NCI-H146 (cell line): Measurements from ENCODE around the gene PAFAH1B1.
A peak's percentile ranks its signal among the peaks of the same experiment; 100 is the strongest.
"Not testable (repeated sequence)": the region's sequence is repeated elsewhere in the genome, so short reads cannot be mapped to it uniquely, and the experiment has no call there.

Experiments used
- DNase-seq: peaks from one replicate; lab custom pipeline; 2025; lab: John Stamatoyannopoulos, UW

PAFAH1B1 gene

DNA sequence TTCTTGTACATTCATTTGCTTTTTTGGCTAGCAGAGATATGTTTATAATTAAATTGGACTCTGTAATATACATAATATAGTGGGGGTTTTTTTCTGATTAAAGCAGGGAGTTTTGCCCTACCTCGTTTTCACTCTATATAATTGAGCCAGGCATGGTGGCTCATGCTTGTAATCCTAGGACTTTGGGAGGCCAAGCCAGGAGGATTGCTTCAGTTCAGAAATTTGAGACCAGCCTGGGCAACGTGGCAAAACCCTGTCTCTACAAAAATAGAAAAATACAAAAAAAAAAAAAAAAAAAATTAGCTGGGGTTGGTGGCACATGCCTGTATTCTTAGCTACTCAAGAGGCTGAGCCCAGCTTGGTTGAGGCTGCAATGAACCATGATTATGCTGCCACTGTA, 42.2 kb downstream of the PAFAH1B1 start:
- no peak for DNase-seq

DNA sequence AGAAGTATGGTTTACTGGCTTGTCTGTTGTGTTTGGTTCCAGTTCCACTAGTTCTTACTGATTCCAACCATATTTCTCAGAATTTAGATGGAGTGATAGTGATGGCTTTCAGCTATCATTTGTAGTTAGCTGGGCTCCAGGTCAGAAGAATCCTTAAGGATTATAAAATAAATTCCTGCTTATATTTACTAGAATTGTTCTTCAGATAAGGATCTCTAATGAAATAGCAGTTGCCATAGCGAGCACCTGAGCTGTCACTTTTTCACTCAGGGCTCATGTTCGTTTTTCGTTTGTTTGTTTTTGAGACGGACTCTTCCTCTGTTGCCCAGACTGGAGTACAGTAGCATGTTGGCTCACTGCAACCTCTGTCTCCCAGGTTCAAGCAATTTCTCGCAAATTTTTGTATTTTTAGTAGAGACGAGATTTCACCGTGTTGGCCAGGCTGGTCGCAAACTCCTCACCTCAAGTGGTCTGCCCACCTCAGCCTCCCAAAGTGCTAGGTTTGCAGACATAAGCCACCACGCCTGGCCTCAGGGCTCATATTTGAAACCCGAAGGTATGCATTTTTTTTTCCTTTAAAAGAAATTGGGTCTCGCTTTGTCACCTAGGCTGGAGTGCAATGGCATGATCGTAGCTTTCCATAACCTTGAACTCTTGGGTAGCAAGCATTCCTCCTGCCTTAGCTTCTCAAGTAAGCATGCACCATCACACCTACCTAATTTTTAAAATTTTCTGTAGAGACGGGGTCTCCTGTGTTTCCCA, 42.9 kb downstream of the PAFAH1B1 start:
- no peak for DNase-seq

DNA sequence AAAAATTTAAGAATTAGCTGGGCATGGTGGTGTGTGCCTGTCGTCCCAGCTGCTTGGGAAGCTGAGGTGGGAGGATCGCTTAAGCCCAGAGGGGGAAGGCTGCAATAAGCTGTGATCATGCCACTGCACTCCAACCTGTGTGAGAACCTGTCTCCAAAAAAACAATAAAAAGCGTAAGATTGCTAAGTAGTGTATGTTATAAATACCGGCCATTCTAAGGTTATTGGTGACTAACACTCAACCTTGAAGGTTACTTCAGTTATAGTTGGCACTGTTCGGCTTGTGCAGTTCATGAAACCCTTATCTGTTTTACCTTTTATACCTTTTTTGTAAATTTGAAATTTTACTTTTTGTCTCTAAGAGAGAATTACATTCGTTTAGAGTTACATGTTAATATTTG, 44.0 kb downstream of the PAFAH1B1 start:
- no peak for DNase-seq

DNA sequence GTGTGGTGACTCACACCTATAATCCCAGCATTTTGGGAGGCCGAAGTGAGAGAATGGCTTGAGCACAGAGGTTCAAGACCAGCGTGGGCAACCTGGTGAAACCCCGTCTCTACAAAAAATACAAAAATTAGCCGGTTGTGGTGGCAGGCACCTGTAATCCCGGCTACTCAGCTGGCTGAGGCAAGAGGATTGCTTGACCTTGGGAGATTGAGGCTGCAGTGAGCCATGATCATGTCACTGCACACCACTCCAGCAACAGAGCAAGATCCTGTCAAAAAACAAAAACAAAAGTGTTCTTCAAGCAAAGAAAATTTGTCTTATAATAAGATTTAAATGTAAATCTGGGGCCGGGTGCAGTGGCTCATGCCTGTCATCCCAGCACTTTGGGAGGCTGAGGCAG, 51.5 kb downstream of the PAFAH1B1 start:
- no peak for DNase-seq

DNA sequence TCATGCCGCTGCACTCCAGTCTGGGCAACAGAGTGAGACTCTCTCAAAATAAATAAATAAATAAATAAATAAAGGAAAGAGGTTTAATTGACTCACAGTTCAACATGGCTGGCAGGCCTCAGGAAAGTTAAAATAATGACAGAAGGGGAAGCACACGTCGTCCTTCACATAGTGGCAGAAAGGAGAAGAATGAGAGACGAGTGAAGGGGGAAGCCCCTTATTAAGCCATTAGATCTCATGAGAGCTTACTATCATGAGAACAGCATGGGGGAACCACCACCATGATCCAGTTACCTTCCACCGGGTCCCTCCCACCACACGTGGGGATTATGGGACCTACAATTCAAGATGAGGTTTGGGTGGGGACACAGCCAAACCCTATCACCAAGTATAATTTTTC, 54.5 kb downstream of the PAFAH1B1 start:
- no peak for DNase-seq

DNA sequence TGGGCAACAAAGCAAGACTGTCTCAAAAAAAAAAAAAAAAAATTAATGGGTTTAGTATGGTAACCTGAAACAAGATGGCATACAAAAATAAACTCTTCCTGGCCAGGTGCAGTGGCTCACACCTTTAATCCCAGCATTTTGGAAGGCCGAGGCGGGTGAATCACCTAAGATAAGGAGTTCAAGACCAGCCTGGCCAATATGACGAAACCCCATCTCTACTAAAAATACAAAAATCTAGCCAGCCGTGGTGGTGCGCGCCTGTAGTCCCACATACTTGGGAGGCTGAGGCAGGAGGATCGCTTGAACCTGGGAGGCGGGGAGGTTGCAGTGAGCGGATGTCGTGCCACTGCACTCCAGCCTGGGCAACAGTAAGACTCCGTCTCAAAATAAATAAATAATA, 55.7 kb downstream of the PAFAH1B1 start:
- no peak for DNase-seq

DNA sequence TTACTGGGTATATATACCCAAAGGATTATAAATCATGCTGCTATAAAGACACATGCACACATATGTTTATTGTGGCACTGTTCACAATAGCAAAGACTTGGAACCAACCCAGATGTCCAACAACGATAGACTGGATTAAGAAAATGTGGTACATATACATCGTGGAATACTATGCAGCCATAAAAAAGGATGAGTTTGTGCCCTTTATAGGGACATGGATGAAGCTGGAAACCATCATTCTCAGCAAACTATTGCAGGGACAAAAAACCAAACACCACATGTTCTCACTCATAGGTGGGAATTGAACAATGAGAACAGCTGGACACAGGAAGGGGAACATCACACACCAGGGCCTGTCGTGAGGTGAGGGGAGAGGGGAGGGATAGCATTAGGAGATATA, 59.5 kb downstream of the PAFAH1B1 start:
- DNase-seq, result not testable (repeated sequence)

DNA sequence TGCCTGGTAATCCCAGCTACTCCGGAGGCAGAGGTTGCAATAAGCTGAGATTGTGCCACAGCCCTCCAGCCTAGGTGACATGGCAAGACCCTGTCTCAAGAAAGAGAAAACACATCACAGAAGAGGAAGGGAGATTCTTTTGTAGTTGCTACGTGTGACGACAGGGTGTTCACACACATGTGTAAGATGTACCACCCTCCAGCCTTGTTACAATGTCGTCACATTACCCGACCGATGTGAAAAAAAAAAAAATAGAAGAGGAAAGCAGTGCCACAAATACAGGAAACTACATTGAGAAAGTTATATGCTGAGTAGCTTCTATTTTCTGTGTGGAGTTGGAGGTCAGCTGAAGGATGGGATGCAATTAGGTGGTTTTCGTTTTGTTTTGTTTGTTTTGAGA, 62.1 kb downstream of the PAFAH1B1 start:
- DNase-seq, result no peak

DNA sequence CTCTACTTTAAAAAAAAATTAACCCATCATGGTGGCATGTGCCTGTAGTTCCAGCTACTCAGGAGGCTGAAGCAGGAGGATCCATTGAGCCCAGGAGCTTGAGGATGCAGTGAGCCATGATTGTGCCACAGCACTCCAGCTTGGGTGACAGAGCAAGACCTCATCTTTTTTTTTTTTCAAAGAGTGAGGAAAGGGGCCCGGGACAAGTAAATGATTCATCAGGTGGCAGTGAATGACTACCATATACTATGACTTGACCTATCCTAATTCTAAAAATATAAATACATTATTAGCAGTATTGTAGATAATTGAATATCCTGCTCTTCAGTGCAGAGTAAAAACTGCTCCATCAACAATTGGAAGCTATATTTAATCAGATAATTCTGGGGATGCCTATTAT, 62.8 kb downstream of the PAFAH1B1 start:
- no peak for DNase-seq

DNA sequence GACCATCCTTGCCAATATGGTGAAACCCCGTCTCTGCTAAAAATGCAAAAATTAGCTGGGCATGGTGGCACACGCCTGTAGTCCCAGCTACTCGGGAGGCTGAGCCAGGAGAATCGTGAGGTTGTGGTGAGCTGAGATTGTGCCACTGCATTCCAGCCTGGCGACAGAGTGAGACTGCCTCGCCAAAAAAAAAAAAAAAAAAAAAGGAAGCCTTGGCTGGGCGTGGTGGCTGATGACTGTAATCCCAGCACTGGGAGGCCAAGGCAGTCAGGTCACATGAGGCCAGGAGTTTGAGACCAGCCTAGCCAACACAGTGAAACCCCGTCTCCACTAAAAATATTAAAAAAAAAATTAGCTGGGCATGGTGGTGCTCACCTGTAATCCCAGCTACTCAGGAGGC, 65.9 kb downstream of the PAFAH1B1 start:
- not testable (repeated sequence) for DNase-seq

DNA sequence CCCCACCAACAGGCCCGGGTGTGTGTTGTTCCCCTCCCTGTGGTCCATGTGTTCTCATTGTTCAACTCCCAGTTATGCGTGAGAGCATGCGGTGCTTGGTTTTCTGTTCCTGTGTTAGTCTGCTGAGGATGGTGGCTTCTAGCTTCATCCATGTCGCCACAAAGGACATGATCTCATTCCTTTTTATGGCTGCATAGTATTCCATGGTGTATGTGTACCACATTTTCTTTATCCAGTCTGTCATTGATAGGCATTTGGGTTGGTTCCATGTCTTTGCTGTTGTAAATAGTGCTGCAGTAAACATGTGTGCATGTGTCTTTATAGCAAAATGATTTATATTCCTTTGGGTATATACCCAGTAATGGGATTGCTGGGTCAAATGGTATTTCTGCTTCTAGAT, 67.0 kb downstream of the PAFAH1B1 start:
- DNase-seq, result not testable (repeated sequence)

DNA sequence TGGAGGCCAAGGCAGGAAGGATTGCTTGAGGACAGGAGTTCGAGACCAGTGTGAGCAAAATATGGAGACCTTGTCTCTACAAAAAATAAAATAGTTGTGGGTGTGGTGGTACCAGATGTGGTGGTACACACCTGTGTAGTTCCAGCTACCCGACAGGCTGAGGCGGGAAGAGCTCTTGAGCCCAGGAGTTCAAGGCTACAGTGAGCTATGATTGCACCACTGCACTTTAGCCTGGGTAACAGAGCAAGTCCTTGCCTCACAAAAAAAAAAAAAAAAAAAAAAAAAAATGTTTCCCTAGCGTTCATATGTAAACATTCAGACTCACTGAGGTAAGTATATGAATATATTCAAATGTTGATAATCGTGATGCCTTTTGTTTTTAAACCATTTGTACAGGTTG, 78.6 kb downstream of the PAFAH1B1 start:
- DNase-seq, result no peak

DNA sequence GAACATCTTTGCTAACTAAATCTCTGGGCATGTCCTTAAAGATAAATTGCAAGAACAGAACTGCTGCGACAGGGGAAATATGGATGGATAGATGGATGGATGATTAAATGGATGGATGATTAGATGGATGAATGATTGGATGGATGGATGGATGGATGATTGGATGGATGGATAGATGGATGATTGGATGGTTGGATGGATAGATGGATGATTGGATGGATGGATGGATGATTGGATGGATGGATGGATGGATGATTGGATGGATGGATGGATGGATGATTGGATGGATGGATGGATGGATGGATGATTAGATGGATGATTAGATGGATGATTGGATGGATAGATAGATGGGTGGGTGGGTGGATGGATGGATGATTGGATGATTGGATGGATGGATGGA, 85.8 kb downstream of the PAFAH1B1 start:
- not testable (repeated sequence) for DNase-seq

DNA sequence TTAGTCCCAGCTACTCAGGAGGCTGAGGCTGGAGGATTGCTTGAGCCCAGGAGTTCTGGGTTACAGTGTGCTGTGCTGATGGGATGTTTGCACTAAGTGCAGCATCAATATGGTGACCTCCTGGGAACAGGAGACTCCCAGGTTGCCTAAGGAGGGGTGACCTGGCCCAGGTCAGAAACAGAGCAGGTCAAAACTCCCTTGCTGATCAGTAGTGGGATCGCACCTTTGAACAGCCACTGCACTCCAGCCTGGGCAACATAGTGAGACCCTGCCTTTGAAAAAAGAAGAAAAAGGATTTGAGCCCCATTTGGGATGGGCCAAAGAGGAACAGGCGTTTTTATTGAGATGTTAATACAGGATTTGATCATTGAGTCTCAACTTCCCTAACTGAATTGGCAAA, 87.5 kb downstream of the PAFAH1B1 start:
- no peak for DNase-seq

DNA sequence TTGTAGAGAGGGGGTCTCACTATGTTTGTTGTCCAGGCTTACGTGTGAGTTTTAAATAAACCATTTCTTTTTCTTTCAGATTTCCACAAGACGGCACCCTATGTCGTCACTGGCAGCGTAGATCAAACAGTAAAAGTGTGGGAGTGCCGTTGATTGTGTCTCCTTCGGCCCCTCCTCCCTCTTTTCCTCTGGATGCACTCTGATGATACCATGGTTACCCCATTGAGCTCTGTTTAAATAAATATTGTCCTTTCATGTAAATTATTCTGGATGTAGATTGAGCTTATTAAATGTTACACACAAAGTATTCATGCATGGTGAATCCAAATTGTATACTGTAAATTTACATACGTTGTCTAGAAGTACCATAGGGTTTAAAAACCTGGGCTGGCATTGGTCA, 88.2 kb downstream of the PAFAH1B1 start:
- DNase-seq, result no peak

DNA sequence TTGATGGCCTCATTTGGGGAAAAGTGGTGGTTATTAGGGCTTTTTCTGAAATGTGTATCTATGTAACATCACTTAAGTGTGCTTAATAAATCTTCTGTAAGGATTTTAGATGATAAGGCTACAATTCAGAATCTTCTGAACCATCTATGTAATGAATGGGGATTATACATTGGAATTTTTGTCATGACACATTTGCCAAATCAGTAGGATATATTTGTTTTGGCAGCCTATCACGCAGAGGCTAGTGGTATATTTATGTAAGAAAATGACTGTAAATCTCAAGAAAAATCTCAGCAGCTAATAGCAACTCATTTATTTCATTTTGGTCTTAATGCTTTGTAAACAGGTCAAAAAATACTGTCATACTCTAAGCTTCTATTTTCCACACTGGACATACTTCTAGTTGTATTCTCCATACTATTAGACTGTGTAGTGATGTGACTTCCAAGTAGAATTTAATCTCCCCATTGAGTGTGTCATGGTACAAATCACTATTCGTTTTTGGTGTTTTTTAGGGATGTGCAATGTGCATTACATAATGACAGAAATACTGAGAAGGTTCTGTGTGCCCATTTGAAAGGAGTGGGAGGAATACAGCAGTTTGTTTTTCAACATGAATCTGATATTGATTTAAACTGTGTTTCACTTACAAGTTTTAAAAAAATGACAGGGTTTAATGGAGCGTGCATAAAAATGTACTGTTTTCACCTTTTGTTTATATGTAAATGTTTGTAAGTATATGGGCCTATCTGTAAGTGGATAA, 88.9 kb downstream of the PAFAH1B1 start:
- DNase-seq, result no peak

DNA sequence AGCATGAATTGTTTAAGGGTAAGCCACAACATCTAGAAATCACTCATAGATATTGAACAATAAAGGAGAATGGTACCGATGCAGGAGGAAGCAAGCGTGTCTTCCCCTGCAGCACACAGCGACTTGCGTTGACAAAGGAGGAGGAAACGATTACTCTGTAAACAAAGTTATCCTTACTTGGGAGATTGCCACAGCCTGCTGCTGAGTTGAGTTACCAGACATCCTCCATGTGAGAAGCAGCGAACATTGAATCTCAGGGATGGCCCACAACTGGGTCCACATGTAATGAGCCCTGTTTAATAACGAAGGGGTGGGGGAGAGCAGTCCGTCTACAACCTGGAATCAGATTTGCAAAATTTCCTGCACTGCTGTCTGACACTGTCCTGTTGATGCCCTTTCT, 90.5 kb downstream of the PAFAH1B1 start:
- no peak for DNase-seq

DNA sequence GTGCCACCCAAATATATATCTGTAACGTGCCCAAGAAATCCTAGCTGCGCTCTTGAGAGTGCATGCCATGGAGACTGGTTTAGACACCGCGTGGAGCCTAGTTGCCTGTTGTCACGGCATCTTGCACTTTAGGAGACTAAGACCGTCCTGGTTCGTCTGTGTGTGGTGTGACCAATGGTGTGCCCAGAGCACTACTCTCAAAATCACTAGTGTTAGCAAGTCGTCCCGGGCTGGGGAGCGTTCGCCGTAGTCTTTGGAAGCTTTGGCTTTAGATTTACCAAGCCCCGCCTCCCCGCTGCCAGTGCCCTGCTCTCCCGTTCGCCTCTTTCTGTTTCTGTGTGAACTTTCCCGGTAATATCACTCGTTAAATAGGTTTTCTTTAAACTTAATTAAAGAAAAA, 91.1 kb downstream of the PAFAH1B1 start:
- DNase-seq, result no peak

DNA sequence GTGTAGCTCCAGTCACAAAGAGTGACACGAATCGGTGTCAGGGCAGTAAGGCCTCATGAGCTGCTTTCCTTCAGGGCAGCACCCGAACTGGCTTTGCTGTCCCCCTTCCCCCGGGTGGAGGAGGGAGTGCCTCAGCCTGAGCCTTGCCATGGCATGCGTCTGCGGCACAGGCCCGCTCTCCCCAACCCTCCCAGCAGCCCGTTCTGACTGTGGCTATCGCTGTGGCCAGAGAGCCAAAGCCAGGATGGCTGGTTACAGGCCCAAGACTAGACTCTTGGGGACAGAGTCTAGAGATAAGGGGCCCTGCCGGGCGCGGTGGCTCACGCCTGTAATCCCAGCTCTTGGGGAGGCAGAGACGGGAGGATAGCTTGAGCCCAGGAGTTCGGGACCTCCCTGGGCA, 92.2 kb downstream of the PAFAH1B1 start:
- DNase-seq, result no peak

DNA sequence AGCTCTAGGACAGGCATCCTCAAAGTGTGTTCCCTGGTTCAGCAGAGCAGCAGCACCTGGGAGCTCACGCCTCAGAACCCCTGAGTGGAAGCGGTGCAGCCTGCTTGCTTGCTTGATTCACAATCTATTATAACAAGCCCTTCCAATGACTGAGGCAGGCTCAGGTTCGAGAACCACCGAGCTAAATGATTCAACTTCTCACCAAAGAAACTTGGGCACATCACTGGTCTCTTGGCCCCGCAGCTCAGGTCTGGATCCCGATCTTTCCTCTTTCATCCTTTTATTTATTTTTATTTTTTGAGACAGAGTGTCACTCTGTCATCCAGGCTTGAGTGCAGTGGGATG, 93.6 kb downstream of the PAFAH1B1 start:
- no peak for DNase-seq

DNA sequence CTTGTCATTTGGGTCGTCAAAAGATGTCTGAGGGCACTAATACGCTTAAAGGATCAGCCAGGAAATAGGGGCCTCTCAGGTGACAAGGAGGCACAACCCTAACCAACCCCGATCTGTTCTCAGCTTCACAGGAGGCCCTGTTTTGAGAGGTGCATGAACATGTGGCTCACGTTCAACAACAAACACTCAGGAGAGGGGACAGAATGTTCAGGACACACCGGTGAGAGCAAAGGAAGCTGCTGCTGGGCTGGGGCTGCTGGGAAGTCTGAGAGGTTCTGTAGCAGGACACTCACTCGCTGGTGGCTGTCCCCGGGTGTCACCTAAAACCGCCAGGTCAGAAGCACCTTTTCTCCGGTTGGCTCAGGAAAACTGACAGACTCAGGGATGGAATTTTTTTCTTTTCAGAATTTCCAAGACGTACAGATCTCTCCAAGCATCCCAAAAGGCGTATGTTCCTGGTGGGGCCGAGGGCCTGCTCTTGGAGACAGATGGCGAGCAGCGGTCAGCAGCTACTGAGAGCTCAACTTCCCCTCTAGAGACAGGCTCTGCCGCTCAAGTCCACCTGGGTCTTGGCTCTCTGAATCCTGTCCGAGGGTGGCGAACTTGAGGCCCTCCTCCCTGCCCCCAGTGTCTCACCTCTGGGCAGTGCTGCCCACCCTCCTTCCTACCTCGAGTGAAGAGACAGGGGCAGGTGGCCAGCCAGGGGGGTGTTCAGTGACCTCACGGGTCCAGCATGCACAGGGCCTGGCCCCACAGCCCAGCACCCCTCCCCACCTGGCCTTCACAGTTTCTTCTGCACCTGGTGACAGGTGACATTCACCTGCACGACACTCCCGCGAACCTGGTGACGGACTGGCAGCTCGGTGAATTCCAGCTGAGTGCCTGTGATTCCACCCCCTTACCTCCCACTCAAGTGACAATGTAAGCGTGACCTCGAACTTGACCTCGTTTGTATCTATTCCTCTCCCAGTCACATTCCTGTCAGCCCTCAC, 95.2 kb downstream of the PAFAH1B1 start:
- DNase-seq, result peak; percentile 59

DNA sequence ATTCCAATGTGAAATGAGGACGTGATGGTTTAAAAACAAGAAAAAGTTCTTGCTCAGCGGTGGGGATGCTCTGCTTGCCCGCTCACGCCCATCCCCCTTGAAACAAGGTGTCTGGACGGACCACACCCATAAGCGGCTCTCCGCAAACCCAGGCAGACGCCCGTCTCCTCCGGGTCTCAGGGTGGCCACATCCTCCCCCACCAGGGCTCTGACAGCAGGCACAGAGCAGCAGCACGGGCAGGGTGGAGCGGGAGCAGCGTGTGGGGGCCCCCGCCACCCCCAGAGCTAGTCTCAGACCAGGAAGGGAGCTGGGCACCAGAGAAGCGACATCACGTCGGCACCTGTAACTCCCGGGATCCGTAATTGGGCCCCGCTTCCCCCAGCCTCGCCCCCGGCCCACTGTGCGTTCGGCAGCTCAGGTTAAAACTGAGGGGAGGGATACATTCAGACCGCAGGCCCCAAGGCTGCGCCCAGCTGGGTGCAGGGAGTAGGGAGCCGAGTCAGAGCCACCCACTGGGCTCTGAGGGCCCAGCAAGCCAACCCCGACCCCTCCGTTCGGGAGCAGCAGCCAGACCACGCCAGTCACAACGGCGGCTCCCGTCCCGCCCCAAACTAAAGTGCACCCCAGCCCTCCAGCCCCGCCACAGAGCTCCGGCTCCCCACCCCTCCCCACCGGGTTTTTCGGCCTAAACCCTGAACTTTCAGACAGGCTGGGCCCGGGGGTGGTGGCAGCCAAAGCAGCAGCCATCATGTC, 96.1 kb downstream of the PAFAH1B1 start:
- DNase-seq, result no peak
